GM18511 (cell line): Measurements from ENCODE around the gene SAP130.

ENCODE experiments used
- ATAC-seq: cut with Tn5 transposase; IDR thresholded peaks from one replicate; pipeline ENCODE4 v1.9.1; 2021; ENCODE audit warnings: mild to moderate bottlenecking, moderate library complexity; ENCODE audit not compliant: unreplicated experiment

SAP130 gene

DNA sequence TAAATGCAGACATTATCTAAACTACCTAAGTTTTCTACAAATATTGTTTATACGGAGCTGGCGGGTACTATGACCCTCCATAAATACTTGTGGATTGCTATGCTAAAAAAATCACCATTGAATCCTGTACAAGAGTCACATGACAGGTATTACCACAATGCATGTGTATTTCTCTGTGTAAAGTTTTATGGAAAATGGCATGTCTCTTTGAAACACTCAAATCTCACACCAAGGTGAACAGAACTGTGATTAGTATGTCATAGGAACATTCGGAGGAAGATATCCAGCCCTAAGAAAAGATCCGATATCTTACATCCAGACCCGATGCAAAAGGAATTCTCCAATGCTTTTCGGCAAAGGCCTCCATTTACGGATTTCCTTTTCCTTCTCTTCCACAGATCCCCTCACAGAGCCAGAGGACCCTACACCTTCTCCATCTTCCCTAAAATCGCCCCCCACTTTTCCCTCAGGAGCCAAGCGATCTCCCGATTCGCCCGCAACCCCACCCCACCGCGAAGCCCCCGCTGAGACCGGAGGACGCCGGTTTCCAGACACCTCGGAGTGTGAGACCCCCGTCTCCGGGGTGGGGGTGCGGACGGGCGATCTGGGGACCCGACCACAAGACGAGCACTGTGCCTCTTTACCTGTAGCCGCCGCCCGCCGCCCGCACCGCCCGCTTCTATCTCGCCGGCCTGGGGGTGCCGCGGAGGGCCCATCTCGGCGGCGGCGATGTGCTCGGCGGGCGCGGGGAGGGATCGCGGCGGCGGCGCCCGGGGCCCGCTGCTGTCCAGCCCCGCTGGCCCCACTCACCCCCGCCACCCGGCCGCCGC lies 1.2 kb downstream of the SAP130 start:
- peak; percentile 2 for ATAC-seq

DNA sequence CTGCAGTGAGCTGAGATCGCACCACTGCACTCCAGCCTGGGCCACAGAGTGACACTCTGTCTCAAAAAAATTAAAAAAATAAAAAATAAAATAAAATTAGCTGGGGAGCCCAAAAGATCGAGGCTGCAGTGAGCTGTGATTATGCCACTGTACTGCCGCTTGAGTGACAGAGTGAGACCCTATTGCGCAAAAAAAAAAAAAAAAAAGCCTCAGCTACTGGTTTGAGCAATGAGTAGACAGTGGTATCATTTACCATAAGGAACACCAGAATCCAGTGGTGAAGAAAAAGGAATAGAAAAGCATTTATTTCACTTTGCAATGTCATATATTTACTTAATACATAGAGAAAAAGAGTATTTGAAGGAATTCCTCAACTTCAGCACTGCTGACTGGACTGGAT lies 3.0 kb downstream of the SAP130 start:
- no peak for ATAC-seq

DNA sequence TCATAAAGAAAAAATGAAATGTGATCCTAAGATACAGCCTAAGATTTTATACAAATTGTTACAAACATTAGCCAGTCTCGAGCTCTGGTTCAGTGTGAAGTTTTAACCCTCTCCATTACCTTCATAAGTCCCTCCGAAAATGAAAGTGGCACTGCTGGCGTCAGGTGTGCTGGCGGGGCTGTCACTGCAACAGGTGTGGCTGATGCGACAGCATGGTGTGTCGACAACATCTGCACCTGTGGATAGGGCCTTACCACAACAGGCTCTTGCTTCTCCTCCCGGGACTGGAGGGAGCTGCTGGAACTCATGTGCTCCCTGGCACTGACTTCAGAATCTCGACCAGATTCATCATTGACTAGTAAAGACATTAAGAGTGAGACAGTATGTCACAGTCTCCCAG lies 10.3 kb downstream of the SAP130 start:
- ATAC-seq, result no peak

DNA sequence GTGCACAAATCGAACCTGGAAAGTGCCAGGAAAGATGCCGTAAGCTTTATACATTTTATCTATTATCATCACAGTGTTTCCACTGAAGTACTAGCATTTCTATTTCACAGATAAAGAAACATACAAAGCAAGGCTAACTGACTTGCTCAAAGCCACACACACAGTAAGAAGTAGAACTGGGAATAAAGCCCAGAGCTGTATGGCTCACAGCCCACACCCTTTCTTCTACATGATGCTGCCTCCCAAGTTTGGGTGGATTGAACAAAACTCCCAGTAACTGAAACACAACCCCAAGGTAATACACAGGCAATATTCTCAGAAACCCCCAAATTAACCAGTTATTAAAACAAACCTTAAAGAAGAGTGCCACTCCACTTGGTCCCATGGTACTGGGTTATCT lies 11.2 kb downstream of the SAP130 start:
- no peak for ATAC-seq

DNA sequence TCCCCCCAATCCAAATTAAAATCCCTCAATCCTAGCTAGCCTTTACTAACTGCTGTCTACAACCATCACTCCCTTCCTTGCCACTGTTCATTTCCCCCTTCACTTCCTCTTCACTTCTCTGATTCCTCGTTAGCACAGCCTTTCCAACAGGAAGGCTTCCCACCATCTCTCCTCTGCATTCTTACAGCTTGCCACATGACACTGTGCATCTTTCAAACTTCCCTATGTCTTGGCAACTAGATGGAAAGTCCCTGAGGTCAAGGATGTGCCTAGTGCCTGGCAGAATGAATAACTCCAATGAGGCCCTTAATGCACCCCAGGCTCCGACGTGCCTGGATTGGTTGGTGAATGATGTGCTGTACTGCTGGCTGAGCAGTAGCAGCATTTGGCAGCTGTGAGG lies 15.2 kb downstream of the SAP130 start:
- no peak for ATAC-seq

DNA sequence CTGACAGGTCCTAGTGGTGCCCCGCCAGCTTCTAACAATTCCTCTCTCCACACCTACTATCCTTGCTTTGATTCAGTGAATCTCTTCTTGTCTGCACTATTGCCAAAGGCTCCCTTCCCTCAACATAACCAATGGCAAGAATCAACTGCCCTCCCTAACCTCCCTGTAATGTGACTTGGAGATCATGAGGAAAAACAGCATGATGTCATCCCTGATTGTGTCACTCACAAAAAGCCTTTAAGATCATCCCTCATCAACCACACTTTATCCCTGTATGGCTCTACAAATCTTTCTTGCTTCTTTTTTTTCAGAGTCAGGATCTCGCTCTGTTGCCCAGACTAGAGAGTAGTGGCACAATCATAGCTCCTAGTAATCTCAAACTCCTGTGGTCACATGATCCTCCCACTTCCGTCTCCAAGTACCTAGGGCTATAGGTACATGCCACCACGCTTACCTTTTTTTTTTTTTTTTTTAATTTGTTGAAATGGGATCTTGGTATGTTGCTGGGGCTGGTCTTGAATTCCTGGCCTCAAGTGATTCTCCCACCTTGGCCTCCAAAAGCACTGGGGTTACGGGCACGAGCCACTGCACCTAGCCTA lies 19.7 kb downstream of the SAP130 start:
- ATAC-seq, result no peak

DNA sequence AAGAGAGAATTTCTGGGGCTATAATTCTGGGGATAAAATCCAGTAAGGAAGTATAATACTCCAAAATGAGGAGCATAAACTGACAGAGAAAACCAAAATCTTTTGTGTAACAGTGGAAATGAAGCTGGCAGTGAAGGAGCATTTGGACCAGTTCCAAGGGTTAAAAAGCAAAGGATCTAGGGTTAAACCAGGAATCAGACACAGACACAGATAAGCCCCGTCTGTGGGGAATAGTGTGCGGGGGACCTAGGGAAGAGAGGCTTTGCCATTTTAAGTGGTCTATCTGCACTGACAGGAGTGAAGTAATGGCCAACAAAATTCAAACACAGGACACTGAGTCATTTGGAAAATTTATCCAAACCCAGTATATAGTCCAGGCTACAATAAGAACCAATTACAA lies 23.4 kb downstream of the SAP130 start:
- no peak for ATAC-seq

DNA sequence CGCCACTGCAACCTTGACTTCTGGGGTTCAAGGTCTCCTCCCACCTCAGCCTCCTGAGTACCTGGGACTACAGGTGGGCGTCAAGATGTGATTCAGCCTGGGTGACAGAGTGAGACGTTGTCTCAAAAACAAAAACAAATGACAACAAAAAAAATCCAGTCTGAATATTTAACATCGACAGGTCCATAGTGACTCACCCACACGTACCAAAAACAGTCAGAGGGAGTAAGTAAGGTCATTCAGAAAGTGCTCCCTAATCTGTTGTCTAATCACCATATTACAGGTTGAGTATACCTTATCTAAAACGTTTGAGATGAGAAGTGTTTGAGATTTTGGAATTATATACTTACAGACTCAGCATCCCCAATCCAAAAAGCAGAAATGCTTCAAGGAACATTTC lies 24.4 kb downstream of the SAP130 start:
- ATAC-seq, result no peak

DNA sequence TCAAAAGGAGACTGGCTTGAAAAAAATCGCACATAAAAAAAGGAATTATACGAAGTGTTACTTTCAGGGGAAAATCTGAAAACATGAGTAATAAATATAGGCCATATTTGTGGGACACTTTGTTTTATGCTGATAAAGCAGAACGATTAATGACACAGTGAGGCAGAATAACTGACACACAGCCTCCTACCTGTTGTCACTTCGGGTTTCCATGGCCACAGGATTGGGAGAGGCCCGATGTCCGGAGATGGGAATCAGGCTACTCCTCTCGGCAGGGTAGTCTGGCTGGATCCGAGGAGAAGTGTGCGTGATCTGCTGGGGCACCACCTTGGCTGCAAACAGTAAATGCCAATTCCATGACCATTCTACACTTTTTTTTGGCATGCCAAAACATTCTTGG lies 31.7 kb downstream of the SAP130 start:
- ATAC-seq, result no peak

DNA sequence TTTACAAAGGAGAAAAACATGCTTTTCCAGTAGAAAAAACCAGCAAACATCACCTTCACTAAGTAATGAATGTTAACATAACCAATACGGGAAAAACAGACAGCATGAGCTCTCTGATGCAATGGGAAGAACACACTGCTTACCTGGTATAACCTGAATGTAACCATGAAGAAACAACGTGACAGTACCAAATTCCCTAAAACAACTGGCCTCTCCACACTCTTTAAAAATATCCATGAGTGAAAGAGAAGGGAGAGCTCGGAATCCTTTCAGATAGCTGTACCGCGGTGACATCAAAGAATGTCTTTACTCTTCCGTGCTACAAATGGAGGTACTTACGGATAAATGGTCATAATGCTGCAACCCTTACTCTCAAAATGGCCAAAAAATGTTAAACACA lies 32.1 kb downstream of the SAP130 start:
- no peak for ATAC-seq

DNA sequence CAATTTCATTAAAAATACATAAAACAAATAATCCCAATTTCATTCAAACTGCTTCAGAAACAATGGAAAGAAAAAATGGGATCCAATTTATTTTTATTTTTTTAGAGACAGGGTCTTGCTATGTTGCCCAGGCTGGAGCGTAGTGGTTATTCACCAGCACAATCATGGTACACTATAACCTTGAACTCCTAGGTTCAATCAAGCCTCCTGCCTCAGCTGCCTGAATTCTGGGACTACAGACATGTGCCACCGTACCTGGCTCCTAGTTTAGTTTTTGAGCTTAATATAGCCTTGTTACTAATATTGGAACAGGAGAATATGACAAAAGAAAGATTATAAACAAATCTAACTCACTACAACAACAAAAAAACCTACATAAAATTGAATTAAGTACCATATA lies 34.2 kb downstream of the SAP130 start:
- no peak for ATAC-seq

DNA sequence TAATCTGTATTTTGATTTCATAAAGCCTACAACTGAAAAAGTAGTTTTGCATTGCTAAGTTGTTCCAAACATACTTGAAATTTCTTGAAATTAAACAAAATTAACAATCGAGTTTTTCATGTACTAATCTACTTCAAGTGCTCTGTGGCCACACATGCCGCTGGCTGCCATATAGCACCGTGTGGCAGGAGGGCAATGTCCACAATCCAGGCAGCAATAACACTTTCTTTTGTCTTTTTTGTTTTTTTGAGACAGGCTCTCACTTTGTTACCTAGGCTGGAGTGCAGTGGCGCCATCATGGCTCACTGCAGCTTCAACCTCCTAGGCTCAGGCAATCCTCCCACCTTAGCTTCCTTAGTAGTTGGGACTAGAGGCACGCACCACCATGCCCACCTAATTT lies 36.1 kb downstream of the SAP130 start:
- no peak for ATAC-seq

DNA sequence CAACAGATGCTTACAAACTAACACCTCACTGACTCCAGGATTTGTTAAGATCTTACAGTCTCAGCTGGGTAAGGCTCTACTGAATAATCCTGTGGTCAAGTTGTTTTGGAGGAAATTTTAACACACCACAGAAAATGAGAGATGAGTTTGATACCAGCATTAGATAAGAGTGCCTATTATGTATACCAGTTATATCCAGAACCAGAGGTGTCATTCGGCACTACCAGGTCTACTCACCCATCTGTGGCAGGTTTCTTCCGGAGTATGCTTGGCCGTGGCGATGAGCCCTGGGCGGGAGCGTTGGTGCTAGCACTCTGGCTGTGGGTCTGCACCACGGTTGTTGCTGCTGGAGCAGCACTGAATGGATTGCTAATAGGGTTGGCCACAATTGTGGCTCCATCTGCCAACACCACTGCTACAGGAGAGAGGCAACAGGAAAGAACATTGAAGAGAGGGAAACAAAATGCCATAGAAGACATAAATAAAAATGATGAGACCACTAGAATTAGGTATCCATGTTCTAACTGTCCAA lies 41.2 kb downstream of the SAP130 start:
- no peak for ATAC-seq

DNA sequence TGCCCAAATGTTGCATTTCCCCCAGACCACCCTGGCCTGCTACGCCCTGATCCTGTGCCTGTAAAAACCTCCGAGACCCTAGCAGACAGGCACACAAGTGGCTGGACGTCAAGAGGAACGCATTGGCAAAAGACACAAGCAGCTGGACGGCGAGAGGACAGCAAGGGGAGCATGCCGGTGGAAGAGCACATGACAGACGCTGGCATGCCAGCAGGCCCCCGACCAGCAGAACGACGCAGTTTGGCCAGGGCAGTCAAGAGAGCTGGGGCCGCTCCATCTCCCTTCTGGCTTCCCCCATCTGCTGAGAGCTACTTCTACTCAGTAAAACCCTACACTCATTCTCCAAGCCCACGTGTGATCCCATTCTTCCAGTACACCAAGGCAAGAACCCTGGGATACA lies 42.1 kb downstream of the SAP130 start:
- ATAC-seq, result no peak

DNA sequence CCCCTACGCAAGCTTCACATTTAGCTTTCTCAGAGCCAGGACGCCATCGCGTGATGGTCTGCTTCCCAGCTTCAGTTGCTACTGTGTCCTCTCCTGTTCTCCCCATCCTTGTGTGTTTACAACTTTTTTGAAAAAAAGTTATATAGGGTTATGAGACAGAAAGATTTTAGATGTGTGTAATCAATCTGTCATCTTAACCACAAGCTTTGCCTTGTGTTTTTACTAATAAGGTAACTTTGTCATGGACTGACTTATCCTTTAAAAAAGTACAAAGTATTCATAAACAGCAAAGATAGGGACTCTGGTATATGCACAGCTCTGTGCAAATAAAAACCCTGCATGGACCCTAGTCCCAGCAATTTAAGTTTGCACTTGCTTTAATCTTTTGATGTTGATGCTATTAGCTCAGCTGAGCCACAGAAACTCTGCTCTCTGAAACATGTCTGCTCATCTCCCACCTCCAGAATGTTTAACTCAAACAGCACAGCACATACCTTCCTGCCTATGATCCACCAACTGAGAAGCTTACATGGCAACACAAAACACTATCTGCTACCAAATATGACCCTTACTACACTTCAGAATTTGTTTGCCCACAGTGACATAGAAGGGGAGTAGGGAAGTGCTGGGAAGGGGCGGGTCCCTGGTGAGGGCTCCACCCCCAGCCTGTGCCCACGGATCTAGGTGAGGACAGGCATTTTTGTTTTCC lies 42.7 kb downstream of the SAP130 start:
- no peak for ATAC-seq

DNA sequence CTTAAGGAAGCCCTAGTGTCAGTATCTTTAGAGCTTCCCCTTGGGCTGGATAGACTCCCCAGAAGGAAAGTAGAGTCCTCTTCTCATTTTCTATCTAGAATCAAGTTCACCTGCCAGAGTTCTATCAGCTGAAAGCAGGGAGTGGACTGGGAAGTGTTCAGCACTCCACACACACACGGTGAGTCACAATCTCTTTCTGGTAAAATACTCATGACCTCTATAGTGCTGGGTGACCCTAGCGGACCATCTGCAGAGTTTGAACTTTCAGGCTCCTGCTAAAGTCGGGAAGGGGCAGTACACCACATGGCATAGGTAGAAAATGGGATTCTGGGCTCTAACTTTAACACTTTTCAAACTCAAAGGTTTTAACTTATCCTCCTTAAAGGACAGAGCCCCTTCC lies 43.3 kb downstream of the SAP130 start:
- no peak for ATAC-seq

DNA sequence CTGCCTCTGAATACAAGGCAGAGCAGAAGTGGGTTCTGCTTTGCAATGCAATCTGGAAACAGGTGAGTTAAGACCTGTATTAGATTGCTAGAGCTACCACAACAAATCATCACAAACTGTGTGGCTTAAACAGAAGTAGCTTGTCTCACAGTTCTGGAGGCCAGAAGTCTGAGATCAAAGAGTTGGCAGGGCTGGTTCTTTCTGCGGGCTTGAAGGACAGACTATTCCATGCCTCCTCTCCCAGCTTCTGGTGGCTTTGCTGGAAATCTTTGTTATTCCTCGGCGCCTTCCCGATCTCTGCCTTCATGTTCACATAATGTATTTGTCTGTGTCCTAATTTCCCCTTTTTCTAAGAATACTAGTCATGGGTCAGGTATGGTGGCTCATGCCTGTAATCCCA lies 58.4 kb downstream of the SAP130 start:
- ATAC-seq, result no peak

DNA sequence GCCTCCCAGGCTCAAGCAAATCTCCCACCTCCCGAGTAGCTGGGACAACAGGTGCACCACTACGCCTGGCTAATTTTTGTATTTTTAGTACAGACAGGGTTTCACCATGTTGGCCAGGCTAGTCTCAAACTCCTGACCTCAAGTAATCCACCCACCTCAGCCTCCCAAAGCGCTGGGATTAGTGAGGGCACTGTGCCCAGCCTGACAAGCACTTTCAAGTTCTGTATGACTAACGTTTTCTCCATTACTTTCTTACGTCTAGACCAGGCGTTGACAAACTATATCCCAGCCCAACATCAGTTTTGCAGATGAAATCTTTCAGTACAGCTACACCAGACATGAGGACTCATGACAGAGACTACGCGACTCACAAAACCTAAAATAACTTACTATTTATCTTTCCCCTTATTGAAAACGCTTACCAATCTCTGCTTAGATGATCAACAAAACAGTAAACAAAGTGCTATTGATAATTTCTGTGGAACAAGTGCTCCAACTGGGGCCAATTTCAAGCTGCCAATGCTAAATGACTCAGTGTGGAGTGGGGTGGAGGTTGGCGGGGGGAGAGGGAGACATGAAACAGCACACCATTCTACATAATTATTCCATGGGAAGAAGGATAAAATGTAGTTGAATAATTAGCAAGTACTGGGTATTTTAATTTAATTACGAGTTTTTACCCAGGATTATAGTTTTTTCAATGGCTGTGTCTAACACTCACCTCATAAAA lies 59.1 kb downstream of the SAP130 start:
- ATAC-seq, result no peak

DNA sequence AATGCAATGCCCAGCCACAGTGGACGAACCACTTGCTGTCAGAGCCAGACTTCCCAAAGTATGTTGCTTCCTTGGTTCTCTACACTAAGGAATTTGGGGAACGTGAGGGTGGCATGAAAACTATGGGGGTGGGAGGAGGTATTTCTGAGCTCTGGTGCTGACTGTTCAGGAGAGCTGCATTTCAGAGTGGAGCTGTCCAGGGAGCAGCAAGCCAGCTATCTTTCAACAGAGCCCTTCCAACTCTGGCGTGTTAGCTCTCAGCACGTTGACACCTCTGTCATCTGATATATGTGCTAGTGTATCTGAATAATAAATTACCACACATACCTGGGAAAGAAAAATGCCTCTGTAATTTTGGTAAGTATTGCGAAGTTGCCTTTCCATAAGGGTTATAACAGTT lies 66.1 kb downstream of the SAP130 start:
- no peak for ATAC-seq

DNA sequence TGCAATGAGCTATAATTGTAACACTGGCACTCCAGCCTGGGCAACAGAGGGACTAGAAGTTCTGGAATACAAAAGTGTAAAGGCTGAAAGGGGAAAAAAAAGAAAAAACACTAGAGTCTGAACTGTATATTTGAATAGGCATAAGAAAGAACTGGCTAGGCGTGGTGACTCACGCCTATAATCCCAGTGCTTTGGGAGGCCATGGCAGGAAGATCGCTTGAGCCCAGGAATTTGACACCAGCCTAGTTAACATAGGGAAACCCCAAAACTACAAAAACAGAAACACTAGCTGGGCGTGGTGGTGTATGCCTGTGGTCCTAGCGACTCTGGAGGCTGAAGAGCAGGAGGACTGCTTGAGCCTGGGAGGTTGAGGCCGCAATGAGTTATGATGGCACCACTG lies 70.6 kb downstream of the SAP130 start:
- ATAC-seq, result no peak

DNA sequence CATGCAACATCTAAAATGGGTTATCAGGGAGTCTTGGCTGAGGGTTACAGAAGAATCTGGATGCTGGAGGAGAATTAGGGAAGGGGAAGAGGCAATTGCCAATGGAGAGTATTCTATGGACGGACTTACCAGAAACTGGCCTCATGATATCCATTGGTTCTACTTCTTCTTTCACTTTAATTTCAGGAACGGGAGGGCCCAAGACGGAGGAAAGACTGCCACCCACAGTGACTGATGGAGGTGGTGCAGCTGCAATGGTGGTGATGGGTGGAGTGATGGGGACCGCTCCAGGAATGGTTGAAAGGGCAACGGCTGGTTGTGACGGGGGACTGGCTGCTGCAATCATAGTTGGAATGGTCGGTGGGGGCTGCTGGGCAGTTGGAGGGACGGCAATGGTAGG lies 73.0 kb downstream of the SAP130 start:
- no peak for ATAC-seq
